ENCODE data around the gene FBXO42.

GRCh38 chr1:16293538-16293937 is 58.7 kb downstream of the FBXO42 start:
- no peak for TF ChIP-seq CTCF (IDR thresholded peaks at IDR 0.05)
- no peak for TF ChIP-seq EZH2 (IDR thresholded peaks at IDR 0.05)
- TF ChIP-seq EZH2phosphoT487 (IDR thresholded peaks at IDR 0.05): no peak
